ENCODE results near the gene INSL6. TPM values are rescaled to one million over a fixed set of nuclear protein-coding genes. Genes with fewer than 3 reads are reported as not detected.

The INSL6 gene
- total and polyA plus RNA-seq, 2 donors (not counting 1 experiment from before 2014, with no cell fraction given) = not detected

DNA sequence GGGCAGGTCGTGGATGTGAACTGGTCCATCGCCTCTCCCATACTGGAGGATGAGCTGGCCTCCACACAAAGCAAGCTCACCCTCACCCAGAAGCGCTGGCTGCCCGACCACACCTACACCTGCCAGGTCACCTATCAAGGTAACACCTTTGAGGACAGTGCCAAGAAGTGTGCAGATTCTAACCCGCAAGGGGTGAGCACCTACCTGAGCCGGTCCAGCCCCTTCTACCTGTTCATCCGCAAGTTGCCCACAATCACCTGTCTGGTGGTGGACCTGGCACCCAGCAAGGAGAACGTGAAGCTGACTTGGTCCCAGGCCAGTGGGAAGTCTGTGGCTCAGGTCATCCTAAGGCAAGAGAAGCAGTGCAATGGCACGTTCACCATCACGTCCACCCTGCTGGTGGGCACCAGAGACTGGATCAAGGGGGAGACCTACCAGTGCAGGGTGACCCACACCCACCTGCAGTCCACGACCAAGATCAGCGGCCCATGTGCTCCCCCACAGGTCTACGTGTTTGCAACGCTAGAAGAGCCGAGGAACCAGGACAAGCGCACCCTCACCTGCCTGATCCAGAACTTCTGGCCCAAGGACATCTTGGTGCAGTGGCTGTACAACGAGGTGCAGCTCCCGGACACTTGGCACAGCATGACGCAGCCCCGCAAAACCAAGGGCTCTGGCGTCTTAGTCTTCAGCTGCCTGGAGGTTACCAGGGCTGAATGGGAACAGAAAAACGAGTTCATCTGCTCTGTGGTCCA is 71.3 kb downstream of the INSL6 start:
- Histone ChIP-seq H3K4me1 (ENCODE audit: control insufficient read depth in 2 of 2, insufficient read depth in 2 of 2, low read length in 2 of 2) (no peaks in the 10 kb centered on the region), H3K36me3 (replicated peaks in 1 of 2; ENCODE audit: control extremely low read depth in 1 of 2, control insufficient read depth in 1 of 2, extremely low read depth in 1 of 2, insufficient read depth in 2 of 2, low read length in 1 of 2) (peaks cover 2 to 40% of the 10 kb centered on the region in 2 experiments), H3K79me2 (ENCODE audit: control insufficient read depth, insufficient read depth, low read length) (no peaks in the 10 kb centered on the region), H3K27ac (ENCODE audit: low read length in 2 of 2) (no peak overlapping the region), H3K4me2 (replicated peaks; ENCODE audit: low read depth, low read length, poor library complexity, severe bottlenecking) (no peak overlapping the region), H3K9ac (ENCODE audit: low read length) (no peak overlapping the region), H3K4me3 (ENCODE audit: control extremely low read depth in 1 of 5, extremely low read depth in 1 of 5, insufficient read depth in 1 of 5, low read depth in 2 of 5, low read length in 4 of 5) (no peak overlapping the region), H4K20me1 (ENCODE audit: control insufficient read depth, insufficient read depth, low read length, poor library complexity, severe bottlenecking) (no peaks in the 10 kb centered on the region), H2AFZ (ENCODE audit: insufficient read depth, low read depth, low read length, poor library complexity, severe bottlenecking) (no peak overlapping the region), H3K27me3 (replicated peaks in 1 of 4; ENCODE audit: control extremely low read depth in 1 of 4, control insufficient read depth in 3 of 4, insufficient read depth in 4 of 4, low read length in 3 of 4) (no peaks in the 10 kb centered on the region), H3K9me3 (ENCODE audit: control extremely low read depth in 1 of 3, control insufficient read depth in 2 of 3, insufficient read depth in 1 of 3, low read length in 2 of 3) (peaks cover 0 to 42% (median 3%) of the 10 kb centered on the region in 3 donors)
- ATAC-seq (ENCODE audit: low read depth) (no peak), DNase-seq (no peak)
- TF ChIP-seq EZH2 (IDR thresholded peaks at IDR 0.05; ENCODE audit: borderline replicate concordance, insufficient read depth, low read depth, low read length, poor library complexity, severe bottlenecking) = no peak
- TF ChIP-seq, protein P1, sequence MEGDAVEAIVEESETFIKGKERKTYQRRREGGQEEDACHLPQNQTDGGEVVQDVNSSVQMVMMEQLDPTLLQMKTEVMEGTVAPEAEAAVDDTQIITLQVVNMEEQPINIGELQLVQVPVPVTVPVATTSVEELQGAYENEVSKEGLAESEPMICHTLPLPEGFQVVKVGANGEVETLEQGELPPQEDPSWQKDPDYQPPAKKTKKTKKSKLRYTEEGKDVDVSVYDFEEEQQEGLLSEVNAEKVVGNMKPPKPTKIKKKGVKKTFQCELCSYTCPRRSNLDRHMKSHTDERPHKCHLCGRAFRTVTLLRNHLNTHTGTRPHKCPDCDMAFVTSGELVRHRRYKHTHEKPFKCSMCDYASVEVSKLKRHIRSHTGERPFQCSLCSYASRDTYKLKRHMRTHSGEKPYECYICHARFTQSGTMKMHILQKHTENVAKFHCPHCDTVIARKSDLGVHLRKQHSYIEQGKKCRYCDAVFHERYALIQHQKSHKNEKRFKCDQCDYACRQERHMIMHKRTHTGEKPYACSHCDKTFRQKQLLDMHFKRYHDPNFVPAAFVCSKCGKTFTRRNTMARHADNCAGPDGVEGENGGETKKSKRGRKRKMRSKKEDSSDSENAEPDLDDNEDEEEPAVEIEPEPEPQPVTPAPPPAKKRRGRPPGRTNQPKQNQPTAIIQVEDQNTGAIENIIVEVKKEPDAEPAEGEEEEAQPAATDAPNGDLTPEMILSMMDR (IDR thresholded peaks at IDR 0.05) = no peak
- ChIA-PET POLR2A (no interaction called here), CTCF (no interaction called here)
- Mint-ChIP-seq H3K9me3 (ENCODE audit: insufficient read depth) (no peaks in the 10 kb centered on the region), H3K27me3 (no peaks in the 10 kb centered on the region), H3K27ac (no peak overlapping the region), H3K4me1 (no peaks in the 10 kb centered on the region), H3K4me3 (no peak overlapping the region)
- intact Hi-C loops (cut with micrococcal nuclease) = no loop called here
- 99% methylated on average over 21 of the region's 22 CpGs for WGBS (ENCODE audit: insufficient coverage)

Small RNA genes within 50 kb of the gene (small RNA-seq; reads per million reads assigned to genes)
- not detected for gene AL133547.1 (ENCODE audit: insufficient read length, low read depth, low replicate concordance)

Other genes starting within 250 kb of the INSL6 start
- 24.6 and 26.4 TPM in 2 replicates for gene JAK2, start 200.4 kb downstream of the INSL6 start, total RNA-seq
- 8.0 and 10.8 TPM in 2 replicates for gene JAK2, start 200.4 kb downstream of the INSL6 start, polyA plus RNA-seq
- gene INSL4, start 45.8 kb upstream of the INSL6 start, total RNA-seq = not detected in 2 replicates
- gene INSL4, start 45.8 kb upstream of the INSL6 start, polyA plus RNA-seq = not detected in 2 replicates
- gene RLN2, start 119.1 kb upstream of the INSL6 start, total RNA-seq = 1.0 and 3.5 TPM in 2 replicates
- 0.23 and 0.94 TPM in 2 replicates for gene RLN2, start 119.1 kb upstream of the INSL6 start, polyA plus RNA-seq
- gene RLN1, start 154.2 kb upstream of the INSL6 start, total RNA-seq = 1.4 and 2.0 TPM in 2 replicates
- 0.60 TPM in 1 of 2 replicates, not detected in the other for gene RLN1, start 154.2 kb upstream of the INSL6 start, polyA plus RNA-seq

All from B cell (primary cell).